Ramos (cell line): ENCODE results near the gene ANKFY1.
"Not testable (repeated sequence)": the region's sequence is repeated elsewhere in the genome, so short reads cannot be mapped to it uniquely, and the experiment has no call there.

Experiments used
- in situ Hi-C: fragments of 300-500 bp; cut with MboI; formaldehyde crosslinking; loops from one replicate; pipeline ENCODE4 v1.14.3; 2022; ENCODE audit warnings: low sequenced_read_pairs; ENCODE audit not compliant: unreplicated experiment

Gene ANKFY1

DNA sequence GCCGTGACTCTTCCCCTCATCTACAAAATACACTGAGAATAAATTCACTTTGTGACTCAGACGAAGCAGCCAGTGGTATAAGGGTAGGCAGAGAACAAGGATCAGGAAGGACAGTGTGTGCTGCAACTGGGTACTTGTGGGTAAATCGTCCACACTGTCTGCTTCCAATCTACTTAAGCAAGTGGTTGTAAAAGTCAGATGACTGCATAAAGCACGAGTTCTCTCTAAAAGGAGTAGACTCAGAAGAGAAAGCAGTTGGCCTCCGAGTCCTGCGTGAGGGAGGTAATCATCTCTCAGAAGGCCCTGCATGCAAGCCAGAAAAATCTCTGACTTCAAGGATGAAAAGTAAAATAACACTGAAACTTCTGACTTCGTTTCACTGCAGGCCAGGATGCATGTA, 43.1 kb downstream of the ANKFY1 start:
- in situ Hi-C loops, result no loop called here

DNA sequence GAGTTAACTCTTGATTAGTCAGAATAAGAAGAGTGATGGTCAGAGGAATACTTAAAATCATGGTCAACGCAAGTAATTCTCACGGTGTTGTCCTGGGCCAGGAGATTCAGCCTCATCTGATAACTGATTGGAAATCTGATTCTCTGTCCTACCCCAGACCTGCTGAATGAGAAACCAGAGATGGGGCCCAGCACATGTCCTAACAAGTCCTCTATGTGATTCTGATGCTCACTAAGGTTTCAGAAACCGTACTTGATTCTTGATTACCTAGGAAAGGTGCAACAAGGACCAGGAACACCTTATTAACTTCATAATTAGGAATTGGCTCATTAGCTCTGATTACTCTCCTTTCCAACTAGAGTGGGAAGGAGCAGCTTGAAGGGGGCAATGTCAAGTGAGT, 44.5 kb downstream of the ANKFY1 start:
- in situ Hi-C loops, result no loop called here

- in situ Hi-C loops, result no loop called here
These were observed 47.8 kb downstream of the ANKFY1 start for GRCh38 chr17:4215882-4216570.

- in situ Hi-C loops, result no loop called here
These were observed 49.6 kb downstream of the ANKFY1 start for GRCh38 chr17:4214157-4214556.

DNA sequence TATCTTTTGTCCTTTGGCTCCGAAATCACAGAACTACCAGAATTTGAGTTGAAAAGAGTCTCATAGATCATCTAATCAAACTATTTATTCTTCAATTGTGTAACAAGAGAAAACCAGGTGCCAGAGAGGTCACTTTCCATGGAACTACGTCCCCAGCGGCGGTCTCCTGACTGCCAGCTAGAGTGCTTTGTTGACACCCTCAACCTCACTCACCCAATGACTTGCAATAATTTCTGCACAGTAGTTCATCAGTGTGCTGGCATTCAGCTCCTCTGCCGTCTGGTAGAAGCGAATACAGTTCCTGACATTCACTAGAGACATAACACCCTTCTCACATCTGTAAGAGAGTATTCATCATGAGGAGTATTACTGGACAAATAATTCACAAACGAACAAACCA, 54.2 kb downstream of the ANKFY1 start:
- in situ Hi-C loops, result loop anchor here (5.0 kb wide), 1 partner anchor 203 kb away; no protein-coding TSS in a partner anchor

DNA sequence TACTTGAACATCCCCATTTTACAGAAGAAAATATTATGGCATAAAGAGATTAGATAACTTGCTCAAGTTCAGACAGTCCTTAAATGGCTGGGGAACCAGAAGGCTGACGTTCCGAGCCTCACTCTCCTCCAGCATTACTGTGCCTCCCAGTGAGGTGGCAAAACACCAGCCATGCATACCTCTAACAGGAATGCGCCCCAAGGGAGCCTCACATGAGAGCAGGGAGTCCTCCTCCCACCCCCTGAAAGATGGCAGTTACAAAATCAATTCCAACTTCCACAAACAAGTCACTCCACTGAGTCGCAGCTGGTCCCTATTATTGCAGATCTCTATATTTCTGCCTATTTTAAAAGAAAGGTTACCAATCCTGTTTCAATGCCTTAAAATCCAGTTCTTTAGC, 55.5 kb downstream of the ANKFY1 start:
- in situ Hi-C loops, result loop anchor here (5.0 kb wide), 1 partner anchor 204 kb away; no protein-coding TSS in a partner anchor

- in situ Hi-C loops, result loop anchor here (5.0 kb wide), 1 partner anchor 205 kb away; no protein-coding TSS in a partner anchor
These were observed 56.8 kb downstream of the ANKFY1 start for GRCh38 chr17:4206962-4207361.

- in situ Hi-C loops, result loop anchor here (5.0 kb wide), 1 partner anchor 206 kb away; no protein-coding TSS in a partner anchor
These were observed 57.9 kb downstream of the ANKFY1 start for GRCh38 chr17:4205917-4206316.

DNA sequence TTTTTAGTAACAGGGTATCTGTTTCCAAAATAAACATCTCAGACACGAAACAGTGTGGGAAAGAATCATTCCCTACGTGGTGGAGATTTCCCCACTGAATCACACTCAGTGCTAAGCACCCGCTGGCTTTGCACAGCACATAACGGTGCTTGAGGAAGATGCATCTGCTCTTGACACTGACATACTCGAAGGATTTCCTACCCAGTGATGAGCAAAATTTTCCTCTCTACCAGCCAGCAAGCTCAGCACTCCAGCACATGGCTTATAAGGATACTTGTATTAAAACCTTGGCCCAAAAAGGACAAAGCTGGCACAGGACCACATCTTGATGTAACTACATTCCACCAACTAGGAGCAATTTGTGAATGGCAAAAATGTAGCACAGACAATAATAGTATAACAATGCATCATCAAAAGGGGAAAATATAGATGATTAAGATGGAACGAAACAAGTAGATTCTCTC, 59.0 kb downstream of the ANKFY1 start:
- in situ Hi-C loops, result loop anchor here (5.0 kb wide), 1 partner anchor 208 kb away; no protein-coding TSS in a partner anchor

GRCh38 chr17:4204190-4204589, 59.6 kb downstream of the ANKFY1 start:
- in situ Hi-C loops, result no loop called here

- in situ Hi-C loops, result no loop called here
These were observed 62.6 kb downstream of the ANKFY1 start for GRCh38 chr17:4201226-4201625.

- in situ Hi-C loops, result no loop called here
These were observed 63.9 kb downstream of the ANKFY1 start for GRCh38 chr17:4199818-4200402.

DNA sequence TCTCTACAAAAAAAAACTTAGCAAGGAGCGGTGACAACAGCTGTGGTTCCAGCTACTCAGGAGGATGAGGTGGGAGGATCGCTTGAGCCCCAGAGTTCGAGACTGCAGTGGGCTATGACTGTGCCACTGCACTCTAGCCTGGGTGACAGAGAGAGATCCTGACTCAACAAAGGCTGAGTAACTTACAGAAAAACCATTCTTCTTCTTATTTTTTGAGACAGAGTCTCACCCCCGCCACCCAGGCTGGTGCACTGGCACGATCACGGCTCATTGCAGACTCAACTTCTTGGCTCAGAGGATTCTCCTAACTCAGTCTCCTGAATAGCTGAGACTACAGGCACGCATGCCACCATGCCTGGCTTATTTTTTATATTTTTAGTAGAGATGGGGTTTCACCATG, 64.8 kb downstream of the ANKFY1 start:
- in situ Hi-C loops, result no loop called here

DNA sequence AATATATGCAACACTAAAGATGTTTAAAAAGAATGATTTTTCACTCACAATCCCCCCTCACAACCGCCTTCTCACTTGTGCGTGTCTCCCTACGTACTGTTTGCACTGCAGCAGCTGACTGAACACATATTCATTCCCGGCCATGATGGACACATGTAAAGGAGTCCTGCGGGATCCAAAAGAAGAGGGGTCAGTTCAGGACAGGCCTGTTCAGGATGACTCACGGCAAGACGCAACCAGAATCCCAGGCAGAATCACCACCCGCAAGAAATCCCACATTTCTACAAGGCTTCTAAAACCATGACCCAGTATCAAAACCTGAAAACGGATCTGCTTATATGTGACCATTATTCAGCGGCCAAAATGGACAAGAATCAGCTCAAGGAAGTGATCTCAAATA, 68.5 kb downstream of the ANKFY1 start:
- in situ Hi-C loops, result no loop called here

DNA sequence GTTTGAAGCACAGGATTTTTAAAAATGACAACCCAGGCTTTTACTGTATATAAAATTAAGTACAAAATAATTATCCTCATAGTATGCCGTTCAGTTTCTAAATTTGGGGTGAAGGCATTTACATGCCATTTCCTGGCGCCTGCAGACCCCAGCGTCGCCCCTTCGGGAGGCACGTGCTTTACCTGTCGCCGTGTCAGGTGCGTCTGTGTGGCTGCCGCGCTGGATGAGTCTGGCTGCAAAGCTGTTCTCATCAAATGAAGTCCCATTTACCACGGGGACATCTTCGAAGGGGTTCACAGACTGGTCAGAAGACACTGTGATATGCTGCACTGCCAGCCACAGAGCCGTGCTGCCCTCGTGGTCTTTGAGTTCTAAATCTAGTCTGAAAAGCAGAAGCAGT, 69.0 kb downstream of the ANKFY1 start:
- in situ Hi-C loops, result no loop called here

GRCh38 chr17:4190791-4191190, 73.0 kb downstream of the ANKFY1 start:
- in situ Hi-C loops, result not testable (repeated sequence)

- in situ Hi-C loops, result no loop called here
These were observed 74.5 kb downstream of the ANKFY1 start for GRCh38 chr17:4189280-4189679.

DNA sequence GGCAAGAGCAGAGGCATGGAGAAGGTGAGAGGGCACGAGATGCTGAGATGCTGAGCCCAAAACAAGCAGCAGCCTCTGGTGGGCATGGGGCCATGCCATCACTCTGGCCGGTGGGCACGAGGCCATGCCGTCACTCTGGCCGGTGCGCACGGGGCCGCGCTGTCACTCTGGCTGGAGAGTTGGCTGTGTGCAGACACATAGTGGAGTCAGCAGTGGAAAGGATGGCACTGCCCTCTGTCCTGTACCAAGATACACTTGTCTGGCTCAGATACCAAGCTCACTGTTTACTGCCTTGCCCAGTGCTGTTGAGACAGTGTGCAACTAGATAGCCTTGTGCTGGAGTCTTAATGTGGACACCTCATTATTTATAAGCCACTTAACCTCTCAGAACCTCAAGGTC, 75.7 kb downstream of the ANKFY1 start:
- in situ Hi-C loops, result no loop called here

DNA sequence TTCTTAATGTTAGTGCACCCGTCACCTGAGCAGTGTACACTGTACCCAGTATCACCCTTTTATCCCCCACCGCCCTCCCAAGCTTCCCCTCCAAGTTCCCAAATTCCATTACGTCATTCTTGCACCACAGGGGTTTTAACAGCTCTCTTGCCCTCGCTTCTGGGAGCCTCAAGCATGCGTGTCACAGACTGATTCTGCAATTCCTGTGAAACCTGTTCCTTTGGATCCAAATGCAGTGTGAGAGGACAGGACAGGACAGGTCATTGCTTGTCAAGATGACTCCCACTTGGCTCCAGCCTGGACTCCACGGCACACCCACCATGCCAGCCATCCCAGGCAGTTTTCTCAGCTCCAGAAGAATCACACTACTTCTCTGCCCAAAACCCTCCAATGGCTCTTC, 76.7 kb downstream of the ANKFY1 start:
- in situ Hi-C loops, result no loop called here

- in situ Hi-C loops, result no loop called here
These were observed 77.4 kb downstream of the ANKFY1 start for GRCh38 chr17:4186357-4186881.

- in situ Hi-C loops, result no loop called here
These were observed 78.1 kb downstream of the ANKFY1 start for GRCh38 chr17:4185656-4186055.

GRCh38 chr17:4184811-4185210, 79.0 kb downstream of the ANKFY1 start:
- in situ Hi-C loops, result no loop called here
